ENCODE data around the gene CFAP161.

CFAP161 gene

DNA sequence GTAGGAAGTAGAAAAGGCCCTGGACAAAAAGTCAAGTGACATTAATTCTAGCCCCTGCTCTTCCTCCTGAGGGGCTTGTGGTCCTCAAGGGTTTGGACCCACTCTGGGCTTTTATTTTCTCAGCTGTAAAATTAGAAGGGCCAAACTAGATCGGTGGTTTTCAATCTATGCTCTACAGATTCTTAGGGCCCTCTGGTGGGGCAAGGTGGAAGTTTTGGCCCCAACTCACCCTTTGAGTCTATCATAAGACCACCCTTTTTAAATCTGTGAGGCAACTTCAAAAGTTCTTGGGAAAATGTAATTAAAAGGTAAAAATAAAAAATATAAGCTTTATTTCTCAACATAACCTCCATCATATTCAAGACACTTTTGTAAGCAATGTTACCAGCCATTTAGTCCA, 25.6 kb upstream of the CFAP161 start:
- Histone ChIP-seq H3K4me1 (ENCODE audit: control insufficient read depth, insufficient read depth, low read length) (peaks cover 7% of the 10 kb centered on the region), H3K36me3 (ENCODE audit: control insufficient read depth in 2 of 2, insufficient read depth in 1 of 2, low read length in 2 of 2) (no peaks in the 10 kb centered on the region), H3K27ac (ENCODE audit: extremely low read depth, low read depth, low read length) (no peak overlapping the region), H3K4me3 (ENCODE audit: low read depth, low read length) (no peak overlapping the region), H3K9me3 (ENCODE audit: control insufficient read depth, insufficient read depth, low read depth, low read length) (no peaks in the 10 kb centered on the region)
- CTCF ChIA-PET = interaction anchor here (0.6 to 19.9 kb wide), 30 partner anchors 9 to 1110 kb away, joined by 3 to 530 read pairs (median 4); no protein-coding TSS in a partner anchor
- TF ChIP-seq ZNF16 (tag by site-specific recombination; IDR thresholded peaks at IDR 0.05; ENCODE audit: low read depth) (no peak), KLF7 (tag by site-specific recombination; IDR thresholded peaks at IDR 0.05; ENCODE audit: borderline replicate concordance) (no peak), ZNF626 (tag by site-specific recombination; IDR thresholded peaks at IDR 0.05) (no peak), SCRT2 (tag by site-specific recombination; IDR thresholded peaks at IDR 0.05) (no peak), ZNF112 (tag by site-specific recombination; IDR thresholded peaks at IDR 0.05) (no peak), ZNF391 (tag by site-specific recombination; IDR thresholded peaks at IDR 0.05; ENCODE audit: borderline replicate concordance, low read depth) (no peak), ZNF423 (tag by site-specific recombination; IDR thresholded peaks at IDR 0.05) (no peak), ZSCAN18 (tag by site-specific recombination; IDR thresholded peaks at IDR 0.05) (no peak), ZFP37 (tag by site-specific recombination; IDR thresholded peaks at IDR 0.05) (no peak), BCL11B (tag by site-specific recombination; IDR thresholded peaks at IDR 0.05; ENCODE audit: low read depth) (no peak), ZNF521 (tag by site-specific recombination; IDR thresholded peaks at IDR 0.05) (no peak), ZSCAN30 (tag by site-specific recombination; IDR thresholded peaks at IDR 0.05) (no peak), ZNF202 (tag by site-specific recombination; IDR thresholded peaks at IDR 0.05; ENCODE audit: borderline replicate concordance) (no peak), ZNF692 (tag by site-specific recombination; IDR thresholded peaks at IDR 0.05) (no peak), ZNF248 (tag by site-specific recombination; IDR thresholded peaks at IDR 0.05) (no peak), SETDB1 (IDR thresholded peaks at IDR 0.05; ENCODE audit: insufficient read length, low read length) (no peak), ZNF704 (tag by site-specific recombination; IDR thresholded peaks at IDR 0.05) (no peak), ZNF776 (tag by site-specific recombination; IDR thresholded peaks at IDR 0.05; ENCODE audit: borderline replicate concordance) (no peak)
- TF ChIP-seq, protein P1, sequence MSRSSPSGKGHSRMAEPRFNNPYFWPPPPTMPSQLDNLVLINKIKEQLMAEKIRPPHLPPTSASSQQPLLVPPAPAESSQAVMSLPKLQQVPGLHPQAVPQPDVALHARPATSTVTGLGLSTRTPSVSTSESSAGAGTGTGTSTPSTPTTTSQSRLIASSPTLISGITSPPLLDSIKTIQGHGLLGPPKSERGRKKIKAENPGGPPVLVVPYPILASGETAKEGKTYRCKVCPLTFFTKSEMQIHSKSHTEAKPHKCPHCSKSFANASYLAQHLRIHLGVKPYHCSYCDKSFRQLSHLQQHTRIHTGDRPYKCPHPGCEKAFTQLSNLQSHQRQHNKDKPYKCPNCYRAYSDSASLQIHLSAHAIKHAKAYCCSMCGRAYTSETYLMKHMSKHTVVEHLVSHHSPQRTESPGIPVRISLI (tag by site-specific recombination; IDR thresholded peaks at IDR 0.05) = no peak
- TF ChIP-seq, protein P2, sequence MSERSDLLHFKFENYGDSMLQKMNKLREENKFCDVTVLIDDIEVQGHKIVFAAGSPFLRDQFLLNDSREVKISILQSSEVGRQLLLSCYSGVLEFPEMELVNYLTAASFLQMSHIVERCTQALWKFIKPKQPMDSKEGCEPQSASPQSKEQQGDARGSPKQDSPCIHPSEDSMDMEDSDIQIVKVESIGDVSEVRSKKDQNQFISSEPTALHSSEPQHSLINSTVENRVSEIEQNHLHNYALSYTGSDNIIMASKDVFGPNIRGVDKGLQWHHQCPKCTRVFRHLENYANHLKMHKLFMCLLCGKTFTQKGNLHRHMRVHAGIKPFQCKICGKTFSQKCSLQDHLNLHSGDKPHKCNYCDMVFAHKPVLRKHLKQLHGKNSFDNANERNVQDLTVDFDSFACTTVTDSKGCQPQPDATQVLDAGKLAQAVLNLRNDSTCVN (tag by site-specific recombination; optimal IDR thresholded peaks at IDR 0.05) = no peak
- POLR2A ChIA-PET = no interaction called here

Data from HEK293 (cell line).